A673 (cell line): ENCODE data around the gene OCLN.
"Not testable (repeated sequence)": the region's sequence is repeated elsewhere in the genome, so short reads cannot be mapped to it uniquely, and the experiment has no call there.

Experiments
- EZH2 ChIP-seq: fragments of 200-600 bp; sonication (generic); IDR thresholded peaks from 2 replicates; pipeline ENCODE4 v1.6.1; 2017; ENCODE audit warnings: borderline replicate concordance, low read depth, mild to moderate bottlenecking, mixed read lengths, antibody characterized with exemption, low read length; ENCODE audit not compliant: poor library complexity, severe bottlenecking
- TF ChIP-seq, protein P1 (sequence below): fragments of 300-800, 200-600 bp; sonication (generic); conservative IDR thresholded peaks from 2 replicates; pipeline ENCODE4 v1.5.1; 2017; ENCODE audit warnings: low read depth, mild to moderate bottlenecking, antibody characterized with exemption, low read length, moderate library complexity, mixed read lengths

GRCh38 chr5:69537911-69538310 is 45.3 kb downstream of the OCLN start:
- not testable (repeated sequence) for TF ChIP-seq EZH2
- TF ChIP-seq, protein P1, sequence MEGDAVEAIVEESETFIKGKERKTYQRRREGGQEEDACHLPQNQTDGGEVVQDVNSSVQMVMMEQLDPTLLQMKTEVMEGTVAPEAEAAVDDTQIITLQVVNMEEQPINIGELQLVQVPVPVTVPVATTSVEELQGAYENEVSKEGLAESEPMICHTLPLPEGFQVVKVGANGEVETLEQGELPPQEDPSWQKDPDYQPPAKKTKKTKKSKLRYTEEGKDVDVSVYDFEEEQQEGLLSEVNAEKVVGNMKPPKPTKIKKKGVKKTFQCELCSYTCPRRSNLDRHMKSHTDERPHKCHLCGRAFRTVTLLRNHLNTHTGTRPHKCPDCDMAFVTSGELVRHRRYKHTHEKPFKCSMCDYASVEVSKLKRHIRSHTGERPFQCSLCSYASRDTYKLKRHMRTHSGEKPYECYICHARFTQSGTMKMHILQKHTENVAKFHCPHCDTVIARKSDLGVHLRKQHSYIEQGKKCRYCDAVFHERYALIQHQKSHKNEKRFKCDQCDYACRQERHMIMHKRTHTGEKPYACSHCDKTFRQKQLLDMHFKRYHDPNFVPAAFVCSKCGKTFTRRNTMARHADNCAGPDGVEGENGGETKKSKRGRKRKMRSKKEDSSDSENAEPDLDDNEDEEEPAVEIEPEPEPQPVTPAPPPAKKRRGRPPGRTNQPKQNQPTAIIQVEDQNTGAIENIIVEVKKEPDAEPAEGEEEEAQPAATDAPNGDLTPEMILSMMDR, result not testable (repeated sequence)
